Measurements from ENCODE around the gene GPER1. TPM values are rescaled to one million over a fixed set of nuclear protein-coding genes. Genes with fewer than 3 reads are reported as not detected.
"Not testable (repeated sequence)": the region's sequence is repeated elsewhere in the genome, so short reads cannot be mapped to it uniquely, and the experiment has no call there.

GPER1 gene
- total RNA-seq, 1 experiment from 2014 or later: 2.5 TPM

DNA sequence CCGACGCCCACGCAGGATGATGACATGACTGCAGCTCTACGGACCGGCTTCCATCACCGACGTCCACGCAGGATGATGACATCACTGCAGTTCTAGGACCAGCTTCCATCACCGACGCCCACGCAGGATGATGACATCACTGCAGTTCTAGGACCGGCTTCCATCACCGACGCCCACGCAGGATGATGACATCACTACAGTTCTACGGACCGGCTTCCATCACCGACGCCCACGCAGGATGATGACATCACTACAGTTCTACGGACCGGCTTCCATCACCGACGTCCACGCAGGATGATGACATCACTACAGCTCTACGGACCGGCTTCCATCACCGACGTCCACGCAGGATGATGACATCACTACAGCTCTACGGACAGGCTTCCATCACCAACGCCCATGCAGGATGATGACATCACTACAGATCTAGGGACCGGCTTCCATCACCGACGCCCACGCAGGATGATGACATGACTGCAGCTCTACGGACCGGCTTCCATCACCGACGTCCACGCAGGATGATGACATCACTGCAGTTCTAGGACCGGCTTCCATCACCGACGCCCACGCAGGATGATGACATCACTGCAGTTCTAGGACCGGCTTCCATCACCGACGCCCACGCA lies 28.6 kb downstream of the GPER1 start:
- not testable (repeated sequence) for DNase-seq (ENCODE audit: low spot score)

DNA sequence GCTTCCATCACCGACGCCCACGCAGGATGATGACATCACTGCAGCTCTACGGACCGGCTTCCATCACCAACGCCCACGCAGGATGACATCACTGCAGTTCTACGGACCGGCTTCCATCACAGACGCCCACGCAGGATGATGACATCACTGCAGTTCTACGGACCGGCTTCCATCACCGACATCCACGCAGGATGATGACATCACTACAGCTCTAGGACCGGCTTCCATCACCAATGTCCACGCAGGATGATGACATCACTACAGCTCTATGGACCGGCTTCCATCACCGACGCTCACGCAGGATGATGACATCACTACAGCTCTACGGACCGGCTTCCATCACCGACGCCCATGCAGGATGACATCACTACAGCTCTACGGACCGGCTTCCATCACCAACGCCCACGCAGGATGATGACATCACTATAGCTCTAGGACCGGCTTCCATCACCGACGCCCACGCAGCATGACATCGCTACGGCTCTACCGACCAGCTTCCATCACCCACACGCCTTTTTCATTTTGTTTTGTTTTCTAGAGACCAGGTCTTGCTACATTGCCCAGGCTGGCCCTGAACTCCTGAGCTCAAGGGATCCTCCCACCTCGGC lies 29.5 kb downstream of the GPER1 start:
- DNase-seq (ENCODE audit: low spot score): no peak

DNA sequence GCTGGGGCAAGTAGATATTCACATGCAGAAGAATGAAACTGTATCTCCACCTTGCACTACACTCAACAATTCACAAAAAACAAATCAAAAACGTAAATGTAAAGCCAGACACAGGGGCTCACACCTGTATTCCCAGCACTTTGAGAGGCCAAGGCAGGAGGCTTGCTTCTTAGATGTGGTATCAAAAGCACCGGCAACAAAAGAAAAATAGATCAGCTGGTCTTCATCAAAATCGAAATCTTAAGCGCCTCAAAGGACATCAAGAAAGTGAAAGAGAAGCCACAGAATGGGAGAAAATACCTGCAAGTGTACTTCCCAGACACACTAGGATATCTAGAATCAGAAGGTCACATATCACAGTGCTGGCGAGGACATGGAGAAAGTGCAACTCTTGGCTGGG lies 31.3 kb downstream of the GPER1 start:
- no peak for DNase-seq (ENCODE audit: low spot score)

DNA sequence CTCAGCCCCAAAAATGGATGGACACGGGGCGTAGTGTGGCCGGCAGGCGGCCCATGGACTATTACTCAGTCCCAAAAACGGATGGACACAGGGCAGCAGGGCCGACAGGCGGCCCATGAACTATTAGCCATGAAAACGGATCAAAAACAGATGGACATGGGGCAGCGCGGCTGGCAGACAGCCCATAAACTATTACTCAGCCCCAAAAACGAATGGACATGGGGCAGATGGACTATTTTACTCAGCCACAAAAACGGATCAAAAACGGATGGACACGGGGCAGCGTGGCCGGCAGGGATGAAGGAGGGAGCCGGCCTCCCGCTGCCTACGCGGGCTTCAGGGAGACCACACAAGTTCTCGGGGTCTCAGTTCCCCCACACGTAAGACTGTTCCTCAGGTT lies 32.9 kb downstream of the GPER1 start:
- no peak for DNase-seq (ENCODE audit: low spot score)

DNA sequence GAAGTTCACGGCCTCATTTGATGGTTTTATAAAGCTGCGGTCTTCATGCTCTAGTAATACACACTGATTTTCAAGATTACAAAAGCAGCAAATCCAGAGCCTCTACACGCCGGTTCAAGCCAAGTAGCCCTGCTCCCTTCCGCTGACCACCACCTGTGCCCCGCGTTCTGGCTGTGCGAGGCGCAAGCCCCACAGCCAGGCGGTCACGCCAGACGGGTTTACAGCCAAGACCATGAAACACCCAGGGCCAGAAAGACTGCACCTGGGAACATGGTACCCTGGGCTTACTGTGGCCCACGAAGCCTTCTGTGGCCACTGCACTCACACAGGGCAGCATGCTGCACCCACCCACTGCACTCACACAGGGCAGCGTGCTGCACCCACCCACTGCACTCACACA lies 33.6 kb downstream of the GPER1 start:
- DNase-seq (ENCODE audit: low spot score): no peak

DNA sequence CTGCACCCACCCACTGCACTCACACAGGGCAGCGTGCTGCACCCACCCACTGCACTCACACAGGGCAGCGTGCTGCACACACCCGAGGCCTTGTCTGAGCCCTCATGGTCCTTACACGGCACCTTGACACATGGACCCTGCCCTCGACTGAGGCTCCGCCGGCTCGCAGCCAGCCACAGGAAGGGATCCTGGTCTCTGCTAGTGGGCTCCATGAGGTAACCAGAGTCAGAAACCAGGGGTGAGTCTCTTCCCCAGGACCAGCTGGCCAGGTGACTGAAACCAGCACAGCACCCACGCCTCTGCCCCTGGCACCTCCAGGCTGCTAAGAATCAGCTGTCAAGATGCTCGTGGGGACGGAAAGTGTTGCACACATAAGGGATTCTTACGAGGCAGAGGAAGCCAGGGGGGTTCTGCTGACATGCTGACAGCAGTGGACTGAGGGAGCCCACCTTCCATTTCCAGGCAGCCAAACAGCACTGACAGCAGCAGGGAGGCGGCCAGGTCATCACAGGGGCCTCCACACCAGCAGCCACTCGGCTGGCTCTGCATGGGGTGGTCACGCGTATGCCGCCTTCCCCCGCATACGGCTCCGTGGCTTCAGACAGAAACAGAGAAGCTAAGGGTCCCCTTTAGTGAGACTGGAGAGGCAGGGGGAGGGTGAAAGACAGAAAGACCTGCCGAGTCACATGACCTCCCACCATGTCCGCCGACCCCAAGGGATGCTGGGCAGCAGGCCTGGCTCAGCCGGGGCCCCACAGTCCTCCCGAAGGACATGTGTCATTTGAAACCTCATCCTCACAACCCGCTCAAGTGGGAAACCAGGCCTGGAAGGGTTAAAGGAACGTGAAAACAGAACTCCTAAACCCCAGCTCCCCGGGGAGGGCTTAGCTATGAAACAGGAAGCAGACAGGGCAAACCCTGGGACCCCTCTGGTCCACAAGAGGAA lies 34.2 kb downstream of the GPER1 start:
- no peak for DNase-seq (ENCODE audit: low spot score)

DNA sequence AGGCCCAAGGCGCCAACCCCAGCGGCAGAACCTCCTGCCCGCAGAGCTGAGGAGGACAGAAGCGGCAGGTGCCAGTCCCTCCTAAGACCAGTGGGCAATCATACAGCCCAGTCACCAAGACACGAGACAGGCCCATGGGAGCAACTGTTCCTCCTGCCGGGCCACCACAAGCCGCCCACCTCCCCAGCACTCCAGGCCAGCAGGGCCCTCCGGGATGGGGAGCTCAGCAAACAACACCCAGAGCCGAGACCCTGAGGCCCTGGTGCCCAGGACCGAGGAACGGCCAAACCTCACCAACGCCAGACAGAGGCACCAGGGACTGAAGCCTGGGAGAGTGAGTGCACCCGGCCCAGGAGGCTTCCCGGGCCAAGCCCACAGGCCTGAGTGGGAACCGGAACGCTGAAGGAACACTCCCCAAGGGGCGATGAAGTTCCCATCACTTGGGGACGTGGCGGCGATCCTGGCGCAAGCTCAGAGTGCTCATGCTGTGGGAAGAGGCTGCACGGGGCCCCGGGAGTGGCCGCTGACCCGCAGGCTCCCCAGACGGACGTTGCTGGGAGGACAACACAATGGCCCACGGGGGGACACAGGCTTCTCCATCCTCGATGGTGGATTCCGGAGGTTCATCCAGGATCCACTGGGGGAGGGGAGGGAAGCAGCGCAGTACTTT lies 35.1 kb downstream of the GPER1 start:
- DNase-seq (ENCODE audit: low spot score): no peak

DNA sequence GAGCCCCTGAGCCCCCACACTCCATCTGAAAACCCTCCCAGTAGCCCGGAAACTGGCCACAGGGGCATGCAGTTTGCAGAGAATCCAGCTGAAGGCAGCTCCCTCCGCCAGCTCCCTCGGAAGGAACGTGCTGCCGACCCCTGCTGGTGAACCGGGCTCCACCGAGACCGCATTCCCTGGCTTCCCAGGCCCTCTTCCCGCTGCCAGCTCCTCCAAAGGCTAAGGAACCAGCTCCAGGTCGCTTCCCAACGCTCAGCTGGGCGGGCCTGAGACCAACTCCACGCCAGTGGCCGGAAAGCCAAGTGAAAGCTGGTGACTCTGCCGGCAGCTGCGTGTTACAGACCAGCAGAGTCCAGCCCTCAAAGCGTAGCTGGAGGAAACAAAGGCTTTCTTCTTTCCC lies 35.8 kb downstream of the GPER1 start:
- no peak for DNase-seq (ENCODE audit: low spot score)

DNA sequence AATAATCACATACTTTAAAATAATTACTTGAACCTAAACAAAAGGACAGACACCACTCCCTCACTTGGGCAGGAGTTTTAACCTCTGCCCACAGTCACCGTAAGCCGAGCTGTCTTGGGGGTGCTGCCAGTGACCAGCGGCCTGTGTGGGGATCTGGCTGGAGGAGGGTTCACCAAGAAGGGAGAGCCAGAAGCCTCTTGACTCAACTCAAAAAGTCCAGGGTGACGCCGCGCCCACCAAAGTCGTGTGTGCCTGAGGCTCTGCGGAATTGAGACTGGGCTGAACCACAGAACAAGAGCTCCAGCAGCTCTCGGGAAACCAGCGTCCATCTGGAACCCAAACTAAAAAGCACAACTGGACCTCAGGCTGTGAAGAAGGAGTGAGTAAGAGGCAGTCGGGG lies 36.3 kb downstream of the GPER1 start:
- DNase-seq (ENCODE audit: low spot score): no peak

DNA sequence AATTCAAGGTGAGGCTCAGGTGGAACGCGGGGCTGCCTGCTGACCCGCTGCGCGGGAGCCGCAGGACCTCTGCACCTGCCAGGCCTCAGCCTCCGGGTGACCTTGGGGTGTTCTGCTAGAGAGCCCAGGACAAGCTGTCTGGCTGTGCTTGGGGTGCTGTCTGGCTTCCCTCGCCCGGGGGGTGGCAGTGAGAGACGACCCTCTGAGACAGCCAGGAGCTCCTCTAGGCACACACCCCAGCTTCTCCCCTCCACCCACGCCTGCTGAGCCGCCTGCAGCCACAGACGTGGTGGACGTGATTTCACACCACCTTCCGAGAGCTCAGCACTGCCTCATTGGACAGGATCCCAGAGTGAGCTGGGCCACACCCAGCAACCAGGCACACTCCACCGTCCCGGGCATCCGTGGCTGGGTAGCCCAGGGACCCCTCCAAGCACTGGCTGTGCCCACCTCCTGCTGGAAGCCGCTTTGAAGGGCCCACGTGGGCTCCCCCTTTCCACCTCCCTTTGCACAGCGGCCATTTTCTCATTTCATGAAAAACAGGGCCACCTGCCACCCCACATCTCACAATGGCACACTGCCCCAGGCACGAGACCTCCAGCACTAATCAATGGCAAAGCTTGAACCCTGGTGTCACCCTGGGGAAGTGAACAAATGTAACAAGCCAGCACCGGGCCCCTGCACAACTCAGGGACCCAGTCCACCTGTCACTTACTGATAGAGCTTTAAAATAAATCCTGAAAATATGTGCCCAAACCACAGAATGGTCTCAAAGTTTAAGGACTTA lies 37.1 kb downstream of the GPER1 start:
- no peak for DNase-seq (ENCODE audit: low spot score)

DNA sequence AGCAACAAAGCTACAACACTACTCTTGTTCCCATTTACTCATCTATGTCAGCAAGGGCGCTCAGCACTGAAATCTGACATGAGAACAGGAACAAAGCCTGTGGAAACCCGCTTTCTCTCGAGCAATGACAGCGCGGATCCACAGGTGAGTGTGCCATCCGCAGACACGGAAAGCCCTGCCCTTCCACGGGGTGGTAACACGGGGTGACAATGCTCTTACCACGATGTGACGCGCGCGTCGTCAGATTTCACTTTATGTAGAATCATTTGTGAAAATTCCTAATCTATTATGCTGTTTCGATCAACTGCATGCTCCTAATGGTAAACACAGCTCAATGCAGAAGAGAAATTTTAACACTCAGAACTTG lies 37.7 kb downstream of the GPER1 start:
- DNase-seq (ENCODE audit: low spot score): no peak

DNA sequence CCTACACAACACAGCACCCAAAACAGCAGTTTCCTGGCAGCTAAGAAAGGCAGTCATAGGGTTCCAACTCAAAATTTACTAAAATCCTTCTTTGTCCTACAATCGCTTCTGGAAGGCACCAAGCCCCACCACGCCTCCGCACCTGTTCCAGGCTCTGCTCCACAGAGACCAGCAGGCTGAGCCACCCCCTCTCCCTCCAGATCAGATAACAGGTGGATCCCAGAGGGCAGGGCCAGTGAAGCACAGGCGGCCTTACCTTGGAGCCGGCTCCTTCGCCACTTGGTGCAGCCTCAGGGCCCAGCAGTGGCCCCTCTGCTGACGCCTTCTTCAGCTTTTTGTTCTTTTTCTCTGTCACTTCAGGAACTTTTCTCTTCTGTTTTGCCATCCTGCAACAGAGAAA lies 39.1 kb downstream of the GPER1 start:
- DNase-seq (ENCODE audit: low spot score): no peak

DNA sequence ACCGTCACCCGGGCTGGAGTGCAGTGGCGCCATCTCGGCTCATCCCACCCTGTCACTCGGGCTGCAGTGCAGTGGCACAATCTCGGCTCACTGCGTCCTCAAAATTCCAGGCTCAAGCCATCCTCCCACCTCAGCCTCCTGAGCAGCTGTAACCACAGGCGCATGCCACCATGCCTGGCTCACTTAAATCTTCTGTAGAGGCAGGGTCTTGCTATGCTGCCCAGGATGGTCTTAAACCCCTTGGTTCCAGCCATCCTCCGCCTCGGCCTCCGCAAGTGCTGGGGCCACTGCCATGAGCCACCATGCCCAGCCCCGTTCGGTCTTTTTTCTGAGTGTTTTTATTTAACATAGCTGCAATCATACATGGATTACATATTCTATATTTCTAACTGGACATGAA lies 41.5 kb downstream of the GPER1 start:
- no peak for DNase-seq (ENCODE audit: low spot score)

DNA sequence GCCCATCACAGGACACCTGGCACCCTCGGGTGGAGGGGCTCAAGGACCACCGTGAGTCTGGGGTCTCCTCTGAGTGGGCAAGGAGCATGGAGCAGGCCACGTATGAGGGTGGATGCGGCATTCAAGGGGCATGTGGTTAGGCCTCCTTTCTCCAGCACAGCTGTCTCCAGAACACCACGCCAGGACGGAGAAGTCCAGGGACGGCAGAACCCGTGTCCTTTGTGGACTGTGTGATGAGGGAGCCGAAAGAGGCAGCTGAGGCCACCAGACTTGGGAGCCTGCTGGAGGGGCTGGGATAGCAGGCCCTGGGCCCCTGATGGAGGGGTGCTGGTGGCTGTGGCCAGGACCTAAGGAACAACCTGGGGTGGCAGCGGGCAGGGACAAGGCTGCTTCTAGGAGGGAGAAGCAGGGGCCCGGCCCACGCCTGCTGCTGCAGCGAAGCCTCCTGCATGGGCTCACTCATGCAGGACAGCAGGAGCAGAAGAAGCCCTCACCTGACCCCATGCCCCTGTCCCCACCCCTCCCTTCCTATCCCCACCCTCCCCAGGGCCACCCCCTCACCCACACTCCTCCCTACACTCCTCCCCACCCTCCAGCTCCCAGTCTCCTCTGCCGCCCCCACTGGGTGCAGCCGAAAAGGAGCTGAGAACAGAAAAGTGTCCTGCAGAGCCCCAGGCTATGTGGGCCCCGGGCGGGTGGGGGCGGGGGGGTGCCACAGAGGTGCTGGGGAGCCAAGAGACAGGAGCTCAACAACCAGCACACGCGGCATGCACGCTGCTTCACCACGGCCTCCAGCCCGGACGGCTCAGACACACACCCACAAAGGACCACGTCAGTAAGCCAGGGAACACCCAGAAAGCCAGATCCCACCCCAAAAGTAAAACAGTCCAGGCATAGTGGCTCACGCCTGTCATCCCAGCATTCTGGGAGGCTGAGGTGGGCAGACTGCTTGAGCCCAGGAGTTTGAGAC lies 42.4 kb downstream of the GPER1 start:
- DNase-seq (ENCODE audit: low spot score): no peak

DNA sequence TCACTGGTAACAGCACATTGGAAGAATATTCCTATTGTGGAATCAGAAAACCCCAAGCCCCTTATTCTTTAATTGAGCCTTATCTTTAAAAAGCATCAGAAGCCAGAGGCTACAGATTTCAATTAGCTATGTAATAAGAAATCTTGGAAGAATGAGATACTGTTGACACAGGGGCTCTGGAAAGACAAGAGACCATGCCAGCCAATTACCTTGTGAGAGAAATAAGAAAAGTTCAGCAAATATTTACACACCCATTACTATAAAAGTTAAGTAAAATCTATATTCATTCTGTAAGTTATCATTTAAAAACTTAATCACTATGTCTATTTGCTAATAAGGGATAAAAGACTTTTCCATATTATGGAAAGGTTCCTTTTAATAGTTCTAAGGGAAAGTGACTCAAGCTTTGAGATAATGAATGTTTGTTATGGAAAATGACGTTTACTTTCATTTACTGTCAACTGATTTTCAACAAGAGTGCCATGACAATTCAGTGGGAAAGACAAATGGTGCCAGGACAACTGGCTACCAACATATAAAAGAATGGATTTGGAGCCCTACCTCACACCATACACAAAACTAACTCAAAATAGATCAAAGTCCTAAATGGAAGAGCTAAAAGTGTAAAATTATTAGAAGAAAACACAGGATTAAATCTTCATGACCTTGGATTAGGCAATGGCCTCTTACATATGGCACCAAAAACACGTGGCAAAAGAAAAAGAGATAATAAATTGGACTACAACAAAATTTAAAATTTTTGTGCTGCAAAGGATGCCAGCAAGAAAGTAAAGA lies 43.8 kb downstream of the GPER1 start:
- no peak for DNase-seq (ENCODE audit: low spot score)

DNA sequence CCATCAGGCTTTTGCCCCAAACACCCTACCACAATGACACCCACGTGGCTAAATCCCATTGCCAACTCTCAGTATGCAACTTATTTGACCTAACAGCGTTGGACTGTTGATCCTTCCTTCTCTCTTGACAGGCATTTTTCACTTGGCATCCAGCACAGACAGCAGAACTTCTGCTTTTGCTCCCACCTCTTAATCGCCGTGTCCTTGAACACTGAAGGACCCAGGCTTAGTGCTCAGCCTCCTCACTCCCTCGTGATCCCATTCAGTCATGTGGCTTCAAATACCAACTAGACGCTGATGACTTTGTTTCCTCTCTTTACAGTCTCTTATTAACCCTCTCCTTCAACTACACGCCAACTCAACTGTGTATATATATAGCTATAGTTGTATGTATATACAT lies 47.0 kb downstream of the GPER1 start:
- no peak for DNase-seq (ENCODE audit: low spot score)

DNA sequence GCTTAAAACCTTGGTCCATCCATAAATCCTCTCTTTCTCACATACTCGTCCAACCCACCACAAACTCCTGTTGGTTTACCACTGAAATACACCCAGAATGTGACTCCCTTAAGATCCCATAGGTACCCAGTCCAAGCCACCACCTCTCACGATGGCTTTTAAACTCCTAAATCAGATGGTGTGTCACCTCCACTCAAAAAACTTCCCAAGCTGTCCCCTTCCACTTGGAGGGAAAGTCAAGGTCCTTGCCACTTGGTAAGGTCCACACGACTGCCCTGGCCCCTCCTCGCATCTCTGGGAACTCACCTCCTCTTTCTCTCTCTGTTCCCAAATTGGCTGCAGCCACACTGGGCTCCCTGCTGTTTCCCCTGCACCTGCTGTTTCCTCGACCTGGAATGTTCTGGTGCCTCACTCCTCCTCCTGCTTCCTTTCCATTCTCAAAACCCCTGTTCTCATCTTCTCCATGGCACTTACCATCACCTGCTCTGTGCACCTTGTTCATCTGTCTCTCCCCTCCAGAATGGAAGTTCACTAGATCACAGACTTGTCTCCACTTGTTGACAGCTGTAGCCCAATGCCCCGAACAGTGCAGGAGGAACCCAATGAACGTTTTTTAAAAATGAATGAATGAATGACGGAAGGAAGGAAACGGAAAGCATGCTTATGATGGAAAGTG lies 49.1 kb downstream of the GPER1 start:
- peak; percentile 51 for DNase-seq (ENCODE audit: low spot score)

DNA sequence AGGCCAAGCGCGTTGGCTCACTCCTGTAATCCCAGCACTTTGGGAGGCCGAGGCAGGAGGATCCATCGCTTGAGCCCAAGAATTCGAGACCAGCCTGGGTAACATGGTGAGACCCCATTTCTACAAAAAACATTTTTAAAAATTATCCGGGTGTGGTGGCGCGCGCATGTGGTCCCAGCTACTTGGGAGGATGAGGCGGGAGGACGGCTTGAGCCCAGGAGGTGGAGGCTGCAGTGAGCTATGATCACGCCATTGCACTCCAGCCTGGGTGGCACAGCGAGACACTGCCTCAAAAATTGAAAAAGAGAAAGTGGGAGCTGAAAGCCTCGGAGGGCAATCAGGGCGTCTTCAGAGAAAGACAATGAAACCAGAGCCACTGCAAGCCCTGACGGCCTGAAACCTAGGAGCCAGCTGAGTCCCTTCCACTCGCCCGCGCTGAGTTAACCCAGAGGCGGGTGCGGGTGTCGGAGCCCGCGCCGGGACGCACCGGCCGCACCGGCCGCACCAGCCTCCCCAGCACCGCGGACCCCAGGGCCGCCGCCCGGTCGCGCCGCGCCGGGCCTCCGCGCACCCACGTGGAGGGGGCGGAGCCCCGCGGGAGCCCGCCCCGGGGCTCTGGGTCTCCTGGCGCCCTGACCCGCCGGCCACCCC lies 49.7 kb downstream of the GPER1 start:
- no peak for DNase-seq (ENCODE audit: low spot score)
